ENCODE results near the gene DIAPH2. TPM values are rescaled to one million over a fixed set of nuclear protein-coding genes. Genes with fewer than 3 reads are reported as not detected.
A peak's percentile ranks its signal among the peaks of the same experiment; 100 is the strongest.

Gene DIAPH2
- total and polyA plus RNA-seq, 2 experiments from 2014 or later, result 16.2 to 56.6 TPM

- no peaks in the 10 kb centered on the region for H3F3A ChIP-seq (replicated peaks; ENCODE audit: low read depth)
- peak overlapping the region; percentile 65 for H3K27ac Mint-ChIP-seq
- H3K27me3 Mint-ChIP-seq (ENCODE audit: insufficient read depth, low read depth, poor library complexity), result no peaks in the 10 kb centered on the region
- no peaks in the 10 kb centered on the region for H3K9me2 ChIP-seq (ENCODE audit: insufficient read depth)
- no peak overlapping the region for H3K4me3 Mint-ChIP-seq
- H3K79me2 ChIP-seq (replicated peaks; ENCODE audit: insufficient read depth), result no peaks in the 10 kb centered on the region
- ATAC-seq (no peak), DNase-seq (ENCODE audit: low spot score) (no peak)
- TF ChIP-seq ZNF331 (CRISPR knock-in tag; IDR thresholded peaks at IDR 0.05; ENCODE audit: low read depth) (no peak), EZH2 (IDR thresholded peaks at IDR 0.05; ENCODE audit: low read depth, unreplicated experiment) (no peak), EZH2phosphoT487 (IDR thresholded peaks at IDR 0.05; ENCODE audit: unreplicated experiment) (no peak), NANOG (IDR thresholded peaks at IDR 0.05; ENCODE audit: borderline replicate concordance) (no peak), ZNF462 (CRISPR knock-in tag; IDR thresholded peaks at IDR 0.05) (no peak), ZNF114 (CRISPR knock-in tag; IDR thresholded peaks at IDR 0.05) (no peak), STAT1 (IDR thresholded peaks at IDR 0.05; ENCODE audit: unreplicated experiment) (no peak), CTCF (conservative IDR thresholded peaks at IDR 0.05; ENCODE audit: low read depth in 2 of 2) (no peak), POLR2AphosphoS5 (IDR thresholded peaks at IDR 0.05; ENCODE audit: low read depth) (no peak), REST (IDR thresholded peaks at IDR 0.05; ENCODE audit: unreplicated experiment) (no peak), ETS1 (IDR thresholded peaks at IDR 0.05) (no peak), CREB1 (CRISPR knock-in tag; IDR thresholded peaks at IDR 0.05; ENCODE audit: low read depth) (no peak), JUNB (IDR thresholded peaks at IDR 0.05; ENCODE audit: unreplicated experiment) (no peak)
- no peak overlapping the region for H3K4me3 ChIP-seq
- no peak overlapping the region for H2AFZ ChIP-seq
- no peaks in the 10 kb centered on the region for H3K36me3 ChIP-seq (ENCODE audit: insufficient read depth)
- H4K20me1 ChIP-seq (replicated peaks; ENCODE audit: insufficient read depth), result no peaks in the 10 kb centered on the region
- H3K4me1 ChIP-seq (ENCODE audit: insufficient read depth), result peaks cover 31% of the 10 kb centered on the region
- peaks cover 15% of the 10 kb centered on the region for H3K4me1 Mint-ChIP-seq
- no peaks in the 10 kb centered on the region for H3K36me3 Mint-ChIP-seq (ENCODE audit: low read depth)
- H3K4me2 ChIP-seq, result peak overlapping the region; percentile 51
- H3K27ac ChIP-seq (ENCODE audit: low read depth), result no peak overlapping the region
- no peaks in the 10 kb centered on the region for H3K27me3 ChIP-seq (ENCODE audit: insufficient read depth)
- no peaks in the 10 kb centered on the region; the same call in 2 of the 3 replicates for H3K9me3 Mint-ChIP-seq
These were observed 473.6 kb downstream of the DIAPH2 start for GRCh38 chrX:97158269-97158668.

Data from GM23338 (cell line).